Neural cell (in vitro differentiated cells): ENCODE measurements around the gene PDGFA. TPM values are rescaled to one million over a fixed set of nuclear protein-coding genes. Genes with fewer than 3 reads are reported as not detected.

Experiments used
- H2AFZ ChIP-seq: fragments of 200-600, 300-800 bp; sonication (generic), shearing (Covaris generic); 2 replicates; pipeline ENCODE4 v1.6.0; 2014; ENCODE audit warnings: low read depth, mild to moderate bottlenecking, antibody characterized with exemption, low read length, moderate library complexity
- H3F3A ChIP-seq: fragments of 200-600 bp; shearing (Covaris generic); 2 replicates; pipeline ENCODE4 v1.6.1; 2016; ENCODE audit warnings: mild to moderate bottlenecking, moderate library complexity, mixed read lengths, antibody characterized with exemption, low read length; ENCODE audit not compliant: insufficient read depth, poor library complexity, severe bottlenecking
- H3K27ac ChIP-seq: fragments of 200-600, 300-800 bp; sonication (generic), shearing (Covaris generic); 2 replicates; pipeline ENCODE4 v1.5.1; 2014; ENCODE audit warnings: mild to moderate bottlenecking, low read length, moderate library complexity
- H3K27me3 ChIP-seq: fragments of 300-800, 200-600 bp; sonication (generic), shearing (Covaris generic); 2 replicates; pipeline ENCODE4 v1.6.0; 2014; ENCODE audit warnings: mild to moderate bottlenecking, low read depth, low read length, moderate library complexity; ENCODE audit not compliant: insufficient read depth
- H3K36me3 ChIP-seq: fragments of 300-800, 200-600 bp; sonication (generic), shearing (Covaris generic); 2 replicates; pipeline ENCODE4 v1.5.1; 2014; ENCODE audit warnings: mild to moderate bottlenecking, antibody characterized with exemption, low read length, moderate library complexity; ENCODE audit not compliant: insufficient read depth
- H3K4me2 ChIP-seq: fragments of 300-800, 200-600 bp; sonication (generic), shearing (Covaris generic); 2 replicates; pipeline ENCODE4 v1.6.0; 2014; ENCODE audit warnings: mild to moderate bottlenecking, low read length
- H3K4me3 ChIP-seq: fragments of 300-800, 200-600 bp; sonication (generic), shearing (Covaris generic); 2 replicates; pipeline ENCODE4 v1.5.1; 2014; ENCODE audit warnings: mild to moderate bottlenecking, low read length, moderate library complexity
- H3K79me2 ChIP-seq: fragments of 200-600 bp; shearing (Covaris generic); replicated peaks from 2 replicates; pipeline ENCODE4 v1.6.0; 2014; ENCODE audit warnings: mild to moderate bottlenecking, low read length, moderate library complexity; ENCODE audit not compliant: insufficient read depth
- H3K9ac ChIP-seq: fragments of 300-800, 200-600 bp; sonication (generic), shearing (Covaris generic); 2 replicates; pipeline ENCODE4 v1.6.1; 2016; ENCODE audit warnings: mild to moderate bottlenecking, low read length, mixed read lengths
- H3K9me2 ChIP-seq: fragments of 200-600 bp; shearing (Covaris generic); 2 replicates; pipeline ENCODE4 v1.6.1; 2016; ENCODE audit warnings: mild to moderate bottlenecking, low read length, mixed read lengths; ENCODE audit not compliant: insufficient read depth
- H3K9me3 ChIP-seq: fragments of 200-600, 300-800 bp; sonication (generic), shearing (Covaris generic); 2 replicates; pipeline ENCODE4 v1.6.1; 2016; ENCODE audit warnings: mild to moderate bottlenecking, mixed run types, low read length, moderate library complexity, mixed read lengths
- H4K20me1 ChIP-seq: fragments of 200-600 bp; shearing (Covaris generic); 2 replicates; pipeline ENCODE4 v1.6.1; 2016; ENCODE audit warnings: mild to moderate bottlenecking, mixed run types; ENCODE audit not compliant: insufficient read depth
- EP300 ChIP-seq: fragments of 450-650 bp; conservative IDR thresholded peaks from 2 replicates; pipeline ENCODE4 v1.6.1; 2014; ENCODE audit warnings: antibody characterized with exemption, mild to moderate bottlenecking, moderate library complexity; ENCODE audit not compliant: poor library complexity, severe bottlenecking
- EZH2 ChIP-seq: fragments of 200-600, 300-800 bp; shearing (Covaris generic), sonication (generic); IDR thresholded peaks from 2 replicates; pipeline ENCODE4 v1.6.1; 2014; ENCODE audit warnings: antibody characterized with exemption, low read length, borderline replicate concordance, mild to moderate bottlenecking; ENCODE audit not compliant: insufficient read depth, poor library complexity, severe bottlenecking
- MXI1 ChIP-seq: fragments of 450-650 bp; conservative IDR thresholded peaks from 2 replicates; pipeline ENCODE4 v1.6.1; 2014; ENCODE audit warnings: antibody characterized with exemption, mild to moderate bottlenecking; ENCODE audit not compliant: poor library complexity, severe bottlenecking
- POLR2AphosphoS5 ChIP-seq: IDR thresholded peaks from 2 replicates; pipeline ENCODE4 v1.6.1; 2012
- RAD21 ChIP-seq: fragments of 450-650 bp; conservative IDR thresholded peaks from 2 replicates; pipeline ENCODE4 v1.6.1; 2014; ENCODE audit warnings: antibody characterized with exemption, mild to moderate bottlenecking, moderate library complexity
- SMC3 ChIP-seq: fragments of 450-650 bp; conservative IDR thresholded peaks from 2 replicates; pipeline ENCODE4 v1.6.1; 2014; ENCODE audit warnings: antibody characterized with exemption, mild to moderate bottlenecking, moderate library complexity; ENCODE audit not compliant: poor library complexity
- TAF1 ChIP-seq: IDR thresholded peaks from 2 replicates; pipeline ENCODE4 v1.6.1; 2012; ENCODE audit warnings: low read depth
- polyA plus RNA-seq: library from polyadenylated mRNA; depleted of rRNA; stranded (reverse); fragments of >200 nt; gene quantifications from 2 replicates; pipeline ENCODE4 v1.2.3, GENCODE V29; 2014
- TF ChIP-seq, protein P1 (sequence below): IDR thresholded peaks from 2 replicates; pipeline ENCODE4 v1.6.1; 2012; ENCODE audit warnings: borderline replicate concordance
- TF ChIP-seq, protein P2 (sequence below): fragments of 450-650 bp; IDR thresholded peaks from 2 replicates; pipeline ENCODE4 v1.5.1; 2014; ENCODE audit warnings: antibody characterized with exemption, mild to moderate bottlenecking, moderate library complexity; ENCODE audit not compliant: poor library complexity, severe bottlenecking

Gene PDGFA
- polyA plus RNA-seq, 1 donor from 2014 or later, result 4.1 TPM

DNA sequence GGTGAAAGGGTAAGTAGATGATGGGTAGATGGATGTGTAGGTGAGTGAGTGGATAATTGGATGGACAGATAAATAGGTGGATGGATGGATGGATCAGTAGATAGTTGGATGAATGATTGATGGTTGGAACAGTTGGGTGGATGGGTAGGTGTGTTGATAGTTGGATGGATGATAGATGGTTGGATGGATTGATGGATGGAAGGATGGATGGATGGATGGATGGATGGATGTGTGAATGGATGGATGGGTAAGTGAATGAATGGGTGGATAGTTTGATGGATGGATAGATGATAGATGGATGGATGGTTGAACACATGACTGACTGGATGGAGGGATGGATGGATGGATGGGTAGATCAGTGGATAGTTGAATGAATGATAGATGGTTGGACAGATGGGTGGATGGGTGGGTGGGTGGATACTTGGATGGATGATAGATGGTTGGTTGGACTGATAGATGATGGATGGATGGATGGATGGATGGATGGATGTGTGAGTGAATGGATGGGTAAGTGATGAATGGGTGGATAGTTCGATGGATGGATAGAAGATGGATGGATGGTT is 37.0 kb downstream of the PDGFA start:
- Histone ChIP-seq H3K9me2 (no peaks in the 10 kb centered on the region), H3K4me3 (no peak overlapping the region), H2AFZ (no peak overlapping the region), H3K27me3 (no peaks in the 10 kb centered on the region), H3K27ac (no peak overlapping the region), H3K9me3 (no peaks in the 10 kb centered on the region), H3K9ac (no peak overlapping the region), H3K36me3 (no peaks in the 10 kb centered on the region), H4K20me1 (no peaks in the 10 kb centered on the region), H3K4me2 (no peak overlapping the region), H3K79me2 (no peaks in the 10 kb centered on the region), H3F3A (no peaks in the 10 kb centered on the region)
- TF ChIP-seq MXI1, result no peak
- TF ChIP-seq EP300, result no peak
- no peak for TF ChIP-seq RAD21
- TF ChIP-seq TAF1, result no peak
- no peak for TF ChIP-seq POLR2AphosphoS5
- TF ChIP-seq, protein P1, sequence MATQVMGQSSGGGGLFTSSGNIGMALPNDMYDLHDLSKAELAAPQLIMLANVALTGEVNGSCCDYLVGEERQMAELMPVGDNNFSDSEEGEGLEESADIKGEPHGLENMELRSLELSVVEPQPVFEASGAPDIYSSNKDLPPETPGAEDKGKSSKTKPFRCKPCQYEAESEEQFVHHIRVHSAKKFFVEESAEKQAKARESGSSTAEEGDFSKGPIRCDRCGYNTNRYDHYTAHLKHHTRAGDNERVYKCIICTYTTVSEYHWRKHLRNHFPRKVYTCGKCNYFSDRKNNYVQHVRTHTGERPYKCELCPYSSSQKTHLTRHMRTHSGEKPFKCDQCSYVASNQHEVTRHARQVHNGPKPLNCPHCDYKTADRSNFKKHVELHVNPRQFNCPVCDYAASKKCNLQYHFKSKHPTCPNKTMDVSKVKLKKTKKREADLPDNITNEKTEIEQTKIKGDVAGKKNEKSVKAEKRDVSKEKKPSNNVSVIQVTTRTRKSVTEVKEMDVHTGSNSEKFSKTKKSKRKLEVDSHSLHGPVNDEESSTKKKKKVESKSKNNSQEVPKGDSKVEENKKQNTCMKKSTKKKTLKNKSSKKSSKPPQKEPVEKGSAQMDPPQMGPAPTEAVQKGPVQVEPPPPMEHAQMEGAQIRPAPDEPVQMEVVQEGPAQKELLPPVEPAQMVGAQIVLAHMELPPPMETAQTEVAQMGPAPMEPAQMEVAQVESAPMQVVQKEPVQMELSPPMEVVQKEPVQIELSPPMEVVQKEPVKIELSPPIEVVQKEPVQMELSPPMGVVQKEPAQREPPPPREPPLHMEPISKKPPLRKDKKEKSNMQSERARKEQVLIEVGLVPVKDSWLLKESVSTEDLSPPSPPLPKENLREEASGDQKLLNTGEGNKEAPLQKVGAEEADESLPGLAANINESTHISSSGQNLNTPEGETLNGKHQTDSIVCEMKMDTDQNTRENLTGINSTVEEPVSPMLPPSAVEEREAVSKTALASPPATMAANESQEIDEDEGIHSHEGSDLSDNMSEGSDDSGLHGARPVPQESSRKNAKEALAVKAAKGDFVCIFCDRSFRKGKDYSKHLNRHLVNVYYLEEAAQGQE, result no peak
- TF ChIP-seq SMC3, result no peak
- TF ChIP-seq, protein P2, sequence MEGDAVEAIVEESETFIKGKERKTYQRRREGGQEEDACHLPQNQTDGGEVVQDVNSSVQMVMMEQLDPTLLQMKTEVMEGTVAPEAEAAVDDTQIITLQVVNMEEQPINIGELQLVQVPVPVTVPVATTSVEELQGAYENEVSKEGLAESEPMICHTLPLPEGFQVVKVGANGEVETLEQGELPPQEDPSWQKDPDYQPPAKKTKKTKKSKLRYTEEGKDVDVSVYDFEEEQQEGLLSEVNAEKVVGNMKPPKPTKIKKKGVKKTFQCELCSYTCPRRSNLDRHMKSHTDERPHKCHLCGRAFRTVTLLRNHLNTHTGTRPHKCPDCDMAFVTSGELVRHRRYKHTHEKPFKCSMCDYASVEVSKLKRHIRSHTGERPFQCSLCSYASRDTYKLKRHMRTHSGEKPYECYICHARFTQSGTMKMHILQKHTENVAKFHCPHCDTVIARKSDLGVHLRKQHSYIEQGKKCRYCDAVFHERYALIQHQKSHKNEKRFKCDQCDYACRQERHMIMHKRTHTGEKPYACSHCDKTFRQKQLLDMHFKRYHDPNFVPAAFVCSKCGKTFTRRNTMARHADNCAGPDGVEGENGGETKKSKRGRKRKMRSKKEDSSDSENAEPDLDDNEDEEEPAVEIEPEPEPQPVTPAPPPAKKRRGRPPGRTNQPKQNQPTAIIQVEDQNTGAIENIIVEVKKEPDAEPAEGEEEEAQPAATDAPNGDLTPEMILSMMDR, result no peak

DNA sequence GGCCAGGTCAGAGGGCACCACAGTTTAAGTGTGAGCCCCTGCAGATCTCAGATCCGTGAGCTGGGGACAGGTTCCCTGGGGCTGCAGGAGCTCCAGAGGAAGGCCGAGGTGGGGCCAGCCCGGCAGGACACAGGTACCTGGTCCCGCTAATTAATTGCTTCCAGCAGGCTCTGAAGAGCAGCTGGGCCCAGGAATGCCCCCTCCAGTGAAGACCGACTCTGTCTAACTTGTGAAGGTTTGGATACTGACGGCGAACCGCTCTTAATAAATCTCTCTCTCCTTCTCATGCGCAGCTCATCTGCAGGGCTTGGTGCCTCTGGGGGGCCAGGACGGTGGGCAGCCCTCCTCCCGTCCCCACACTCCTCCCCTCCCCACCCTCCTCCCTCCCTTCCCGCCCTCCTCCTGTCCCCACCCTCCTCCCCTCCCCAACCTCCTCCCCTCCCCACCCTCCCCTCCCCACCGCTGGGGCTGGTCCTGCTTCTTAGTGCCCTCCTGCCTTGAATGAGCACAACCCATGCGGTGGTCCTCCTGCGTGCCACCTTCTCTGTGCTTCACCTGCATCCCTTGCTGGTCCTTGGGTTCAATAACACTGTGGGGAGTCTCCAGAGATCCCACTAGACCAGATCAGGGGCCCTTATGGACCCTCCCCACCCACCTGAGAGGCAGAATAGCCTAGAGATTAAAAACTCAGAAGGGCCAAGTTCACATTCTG is 38.3 kb downstream of the PDGFA start:
- Histone ChIP-seq H3K4me3 (no peak overlapping the region), H3K27ac (no peak overlapping the region), H3K9ac (no peak overlapping the region), H3K4me2 (no peak overlapping the region), H3K79me2 (no peaks in the 10 kb centered on the region), H3K9me3 (no peaks in the 10 kb centered on the region), H3K9me2 (no peaks in the 10 kb centered on the region), H3K27me3 (no peaks in the 10 kb centered on the region), H4K20me1 (no peaks in the 10 kb centered on the region), H3K36me3 (no peaks in the 10 kb centered on the region), H3F3A (no peaks in the 10 kb centered on the region), H2AFZ (no peak overlapping the region)
- TF ChIP-seq EP300 (no peak), POLR2AphosphoS5 (no peak), EZH2 (no peak), RAD21 (no peak), MXI1 (no peak), TAF1 (no peak), SMC3 (no peak)
- TF ChIP-seq, protein P2, result no peak
- TF ChIP-seq, protein P1, result no peak
